Hematopoietic multipotent progenitor cell treated with erythropoietin and hydrocortisone succinate and interleukin-3 and kit ligand, for 6 days (in vitro differentiated cells): Measurements from ENCODE around the gene SEC24C.
A peak's percentile ranks its signal among the peaks of the same experiment; 100 is the strongest.
"Not testable (repeated sequence)": the region's sequence is repeated elsewhere in the genome, so short reads cannot be mapped to it uniquely, and the experiment has no call there.

Source experiments
- DNase-seq: peaks from one replicate; pipeline ENCODE4 v3.0.0-alpha.2; 2015

Gene SEC24C

DNA sequence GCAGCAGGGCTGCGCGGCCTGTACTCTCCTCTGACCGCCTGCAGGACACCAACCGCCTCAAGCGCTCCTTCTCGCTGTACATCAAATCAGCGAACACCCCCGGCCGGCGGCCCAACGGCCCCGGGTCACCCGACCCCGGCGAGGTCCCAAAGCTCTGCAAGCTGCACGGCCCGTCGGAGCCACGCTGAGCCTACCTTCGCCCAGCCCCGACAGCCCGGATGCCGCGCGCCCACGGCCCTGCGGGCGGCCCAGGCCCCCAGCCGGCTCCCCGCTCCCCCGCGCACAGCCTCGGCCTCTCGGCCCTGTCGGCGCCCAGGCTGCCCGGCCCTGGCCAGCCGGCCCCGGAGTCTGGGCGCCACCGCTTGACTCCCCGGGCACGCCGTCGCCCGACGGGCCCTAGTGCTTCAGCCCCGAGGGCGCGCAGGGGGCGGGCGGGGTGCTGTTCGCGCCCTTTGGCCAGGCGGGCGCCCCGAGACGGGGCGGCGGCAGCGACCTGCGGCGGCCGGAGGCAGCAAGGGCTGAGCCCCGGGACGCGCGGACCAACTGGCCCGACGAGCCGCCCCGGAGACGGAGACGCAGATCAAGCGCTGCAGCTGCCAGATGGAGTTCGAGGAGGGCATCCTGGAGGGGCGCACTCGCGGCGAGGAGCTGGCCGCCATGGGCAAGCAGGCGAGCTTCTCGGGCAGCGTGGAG lies 11.1 kb upstream of the SEC24C start:
- DNase-seq: no peak

DNA sequence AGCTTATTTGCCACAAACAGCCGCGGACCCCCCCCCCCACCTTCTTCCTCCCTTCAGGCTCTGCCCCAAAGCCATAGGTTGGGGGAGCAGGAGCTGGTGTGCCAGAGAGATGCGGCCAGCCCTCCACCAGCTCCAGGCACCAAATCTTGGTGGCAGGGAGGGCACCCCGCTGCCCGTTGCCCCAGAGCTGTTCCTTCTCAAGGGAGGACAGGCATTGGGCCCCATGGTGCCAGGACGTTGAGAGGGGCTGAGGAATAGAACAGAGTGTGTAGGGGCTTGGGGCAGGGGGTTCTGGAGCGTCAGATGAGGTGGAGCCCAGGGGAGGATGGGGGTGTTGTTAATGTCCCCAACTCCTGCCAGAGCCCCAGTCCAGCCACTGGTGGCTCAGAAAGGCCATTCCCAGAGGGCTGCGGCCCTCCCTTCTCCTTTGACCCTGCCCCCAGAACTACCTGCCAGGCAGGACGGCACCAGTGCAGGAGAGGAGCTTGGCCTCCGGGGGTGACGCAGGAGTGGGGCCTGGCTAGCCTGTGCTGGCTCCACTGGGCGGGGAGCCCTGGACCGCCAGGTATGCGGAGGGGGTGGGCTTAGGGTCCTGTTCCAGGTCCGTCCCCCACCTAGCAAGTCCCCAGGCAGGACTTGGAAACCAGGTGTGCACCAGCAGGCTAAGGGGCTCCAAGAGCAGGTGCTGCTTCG lies 10.0 kb upstream of the SEC24C start:
- no peak for DNase-seq

DNA sequence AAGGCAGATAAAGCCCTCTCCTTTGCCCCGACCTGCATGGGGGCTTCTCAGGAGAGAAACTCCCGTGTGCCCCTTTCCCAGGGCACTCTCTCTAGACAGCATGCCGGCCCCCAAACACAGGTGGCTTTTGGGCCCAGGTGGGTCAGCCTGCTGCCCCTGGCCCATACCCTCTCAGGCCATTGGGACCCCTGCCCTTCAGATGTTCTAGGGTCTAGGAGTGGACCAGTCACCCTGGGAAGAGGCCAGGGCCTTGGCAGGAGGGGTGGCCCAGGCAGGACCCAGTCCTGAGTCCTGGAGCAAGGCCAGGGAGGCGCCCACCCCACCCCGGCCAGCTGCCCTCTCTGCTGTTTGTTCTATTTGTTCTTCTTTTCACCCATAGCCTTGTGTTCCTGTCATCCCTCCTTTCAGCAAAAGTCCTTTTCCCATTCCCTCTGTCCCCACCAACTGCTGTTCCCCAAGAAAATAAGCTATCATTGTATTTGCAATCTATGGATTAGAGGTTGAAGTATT lies 9.3 kb upstream of the SEC24C start:
- no peak for DNase-seq

DNA sequence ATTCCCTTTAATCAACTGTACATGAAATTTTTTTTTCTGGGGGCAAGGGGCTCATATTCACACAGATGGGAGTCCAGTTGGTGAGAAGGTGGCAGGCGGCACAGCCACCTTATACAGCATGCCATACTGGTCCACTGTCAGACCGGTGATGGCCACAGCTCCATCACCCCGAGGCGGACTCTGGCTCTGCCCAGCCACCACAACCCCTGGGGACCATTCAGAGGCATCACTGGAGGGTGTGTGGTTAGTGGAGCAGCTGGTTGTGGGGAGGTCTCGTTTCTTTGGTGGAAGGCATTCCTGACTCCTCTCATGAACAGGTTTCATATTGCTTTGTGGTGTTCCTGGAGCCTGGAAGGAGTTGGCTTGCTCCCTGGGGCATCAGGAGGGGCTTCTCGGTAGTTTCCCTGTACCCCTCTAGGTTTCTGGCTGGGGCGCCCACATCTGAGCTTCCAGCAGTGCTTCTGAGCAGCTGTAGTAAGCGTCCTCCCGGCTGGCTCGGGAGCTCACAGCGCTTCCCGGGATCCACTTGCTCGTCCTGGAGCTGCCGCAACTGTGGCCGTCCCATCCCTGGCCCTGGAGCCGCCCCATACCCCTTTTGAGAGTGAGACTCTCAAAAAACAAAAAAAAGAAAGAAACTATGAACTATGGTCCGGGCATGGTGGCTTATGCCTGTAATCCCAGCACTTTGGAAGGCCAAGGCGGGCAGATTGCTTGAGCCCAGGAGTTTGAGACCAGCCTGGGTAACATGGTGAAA lies 3.5 kb upstream of the SEC24C start:
- not testable (repeated sequence) for DNase-seq

DNA sequence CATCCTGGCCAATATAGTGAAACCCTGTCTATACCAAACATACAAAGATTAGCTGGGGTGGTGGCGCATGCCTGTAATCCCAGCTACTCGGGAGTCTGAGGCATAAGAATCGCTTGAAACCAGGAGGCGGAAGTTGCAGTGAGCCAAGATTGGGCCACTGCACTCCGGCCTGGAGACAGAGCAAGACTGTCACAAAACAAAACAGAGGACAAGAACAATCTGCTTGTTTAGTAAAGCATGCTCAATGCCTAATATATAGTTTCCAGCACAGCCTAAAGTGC lies 1.8 kb upstream of the SEC24C start:
- DNase-seq: no peak

DNA sequence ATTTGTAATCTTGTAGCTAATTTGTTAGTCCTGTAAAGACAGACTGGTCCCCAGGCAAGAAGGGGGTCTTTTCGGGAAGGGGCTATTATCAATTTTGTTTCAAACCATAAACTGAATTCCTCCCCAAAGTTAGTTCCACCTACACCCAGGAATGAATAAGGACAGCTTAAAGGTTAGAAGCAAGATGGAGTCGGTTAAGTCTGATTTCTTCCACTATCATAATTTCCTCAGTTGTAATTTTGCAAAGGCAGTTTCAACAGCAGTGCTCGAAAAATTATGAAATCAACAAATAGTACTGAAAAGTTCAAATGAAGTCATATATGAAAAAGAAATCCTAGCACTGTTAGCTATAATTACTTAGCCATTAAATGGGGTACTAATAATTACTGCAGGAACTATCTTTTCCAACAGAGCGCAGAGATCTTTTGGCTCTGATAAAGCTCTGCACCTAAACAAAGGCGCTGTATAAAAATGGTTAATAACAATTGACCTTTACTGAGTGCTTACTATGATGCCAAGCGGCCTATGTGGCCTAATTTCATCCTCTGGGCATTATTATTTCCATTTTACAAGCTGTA lies 756 bp upstream of the SEC24C start:
- no peak for DNase-seq

DNA sequence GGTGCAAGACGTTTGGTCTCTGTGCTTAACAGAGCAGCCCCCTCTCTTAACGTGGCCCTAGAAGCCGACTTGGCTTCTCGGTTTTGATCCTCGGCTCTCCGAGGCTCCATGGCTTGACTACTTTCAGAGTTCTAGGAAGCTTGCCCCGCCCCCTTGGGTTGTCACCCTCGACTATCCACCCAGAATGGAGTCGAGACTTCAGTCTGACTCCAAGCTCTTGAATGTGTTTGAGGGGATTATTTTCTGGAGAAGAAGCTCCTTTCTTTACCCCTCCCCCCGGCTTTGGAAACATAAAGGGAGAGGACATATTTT lies 448 bp downstream of the SEC24C start:
- peak; percentile 86 for DNase-seq

DNA sequence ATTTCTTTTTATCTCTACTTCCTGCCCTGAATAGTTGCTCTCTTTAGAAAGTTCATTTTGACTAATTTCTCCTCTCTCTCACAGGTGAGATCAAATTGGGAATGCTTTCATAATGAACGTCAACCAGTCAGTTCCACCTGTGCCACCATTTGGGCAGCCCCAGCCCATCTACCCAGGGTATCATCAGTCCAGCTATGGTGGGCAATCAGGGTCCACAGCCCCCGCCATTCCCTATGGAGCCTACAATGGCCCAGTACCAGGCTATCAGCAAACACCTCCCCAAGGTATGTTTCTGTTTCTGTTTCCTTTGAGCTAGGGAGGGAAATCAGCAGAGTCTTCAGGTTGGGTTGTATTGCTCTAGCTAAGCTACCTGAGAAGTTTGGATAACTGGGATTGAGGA lies 2.5 kb downstream of the SEC24C start:
- DNase-seq: no peak

DNA sequence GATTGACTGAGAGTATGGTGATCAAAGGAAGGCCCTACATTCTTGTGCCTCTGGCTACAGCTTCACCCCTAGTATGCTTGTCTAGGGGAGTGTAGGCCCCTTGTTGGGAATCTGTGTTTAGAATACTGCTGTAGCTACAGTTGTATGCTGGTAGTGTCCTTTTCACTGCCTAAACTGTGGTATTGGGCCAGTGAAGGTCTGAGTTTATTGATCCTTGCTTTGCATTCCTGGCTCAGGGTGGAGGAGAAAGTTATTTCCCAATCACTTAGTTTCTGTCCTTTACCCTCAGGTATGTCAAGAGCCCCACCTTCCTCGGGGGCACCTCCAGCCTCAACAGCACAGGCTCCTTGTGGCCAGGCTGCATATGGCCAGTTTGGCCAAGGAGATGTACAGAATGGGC lies 6.6 kb downstream of the SEC24C start:
- no peak for DNase-seq

DNA sequence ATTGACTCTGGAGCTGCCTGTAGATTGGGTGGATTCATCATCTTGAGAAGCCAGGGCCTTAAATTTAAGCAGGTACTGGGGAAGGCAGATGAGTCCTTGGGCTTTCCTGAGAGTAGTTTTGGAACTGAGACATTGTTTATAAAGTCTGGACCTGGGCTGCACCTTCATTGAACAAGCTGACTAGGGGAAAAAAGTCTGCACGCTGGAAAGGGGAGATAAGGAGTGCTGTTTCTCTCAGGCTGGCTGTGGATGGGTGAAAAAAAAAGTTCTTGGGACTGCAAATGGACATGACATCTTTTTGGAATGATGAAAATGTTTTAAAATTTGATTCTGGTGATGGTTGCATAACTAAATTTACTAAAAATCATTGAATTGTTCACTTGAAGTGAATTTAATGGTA lies 12.0 kb downstream of the SEC24C start:
- peak; percentile 37 for DNase-seq

DNA sequence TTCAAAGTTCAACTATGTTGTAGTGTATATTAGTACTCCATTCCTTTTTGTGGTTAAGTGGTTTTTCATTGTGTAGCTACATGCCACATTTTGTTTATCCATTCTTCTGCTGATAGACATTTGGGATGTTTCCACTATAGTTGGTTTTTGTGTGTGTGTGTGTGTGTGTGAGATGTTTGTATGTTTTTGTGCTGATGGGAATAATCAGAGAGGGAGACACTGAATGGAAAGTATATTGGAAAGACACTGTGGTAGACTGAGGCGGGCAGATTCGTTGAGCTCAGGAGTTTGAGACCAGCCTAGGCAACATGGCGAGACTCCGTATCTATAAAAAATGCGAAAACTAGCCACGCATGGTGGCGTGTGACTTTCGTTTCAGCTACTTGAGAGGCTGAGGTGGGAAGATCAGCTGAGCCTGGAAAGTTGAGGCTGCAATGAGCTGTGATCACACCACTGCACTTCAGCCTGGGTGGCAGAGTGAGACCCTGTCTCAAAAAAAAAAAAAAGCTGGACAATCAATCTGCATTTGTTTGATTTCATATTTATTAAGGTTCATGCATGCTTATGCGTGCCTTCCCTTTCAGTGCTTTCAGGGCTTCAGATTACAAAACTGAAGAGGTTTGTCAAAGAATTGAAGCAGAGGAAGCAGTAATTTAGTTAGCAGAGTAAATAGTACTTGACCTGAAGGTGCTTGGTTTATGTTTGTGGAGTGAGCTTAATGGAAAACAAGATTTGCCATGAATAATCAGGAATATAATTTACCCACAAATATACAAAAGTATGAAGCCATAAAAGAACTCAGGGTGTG lies 14.7 kb downstream of the SEC24C start:
- no peak for DNase-seq

DNA sequence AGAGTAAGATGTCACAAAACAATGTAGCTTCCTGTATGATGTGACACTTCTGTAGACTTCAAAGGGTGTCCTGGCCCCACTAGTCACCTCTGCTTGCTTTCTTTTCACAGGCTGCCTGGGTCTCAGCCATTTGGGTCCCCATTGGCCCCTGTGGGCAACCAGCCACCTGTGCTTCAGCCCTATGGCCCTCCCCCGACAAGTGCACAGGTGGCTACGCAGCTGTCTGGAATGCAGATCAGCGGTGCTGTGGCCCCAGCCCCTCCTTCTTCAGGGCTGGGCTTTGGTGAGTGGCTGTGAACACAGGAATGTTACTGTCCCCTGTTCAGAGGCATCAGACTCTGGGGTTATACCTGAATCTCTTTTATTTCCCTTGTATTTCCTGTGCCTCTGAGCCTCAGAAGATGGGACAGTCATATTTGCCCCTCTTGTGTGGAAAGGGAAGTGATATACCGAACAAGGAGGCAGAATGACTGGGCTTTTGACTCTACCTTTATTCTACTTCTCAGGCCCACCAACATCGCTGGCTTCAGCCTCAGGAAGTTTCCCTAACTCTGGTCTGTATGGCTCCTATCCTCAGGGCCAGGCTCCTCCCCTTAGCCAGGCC lies 15.4 kb downstream of the SEC24C start:
- no peak for DNase-seq

DNA sequence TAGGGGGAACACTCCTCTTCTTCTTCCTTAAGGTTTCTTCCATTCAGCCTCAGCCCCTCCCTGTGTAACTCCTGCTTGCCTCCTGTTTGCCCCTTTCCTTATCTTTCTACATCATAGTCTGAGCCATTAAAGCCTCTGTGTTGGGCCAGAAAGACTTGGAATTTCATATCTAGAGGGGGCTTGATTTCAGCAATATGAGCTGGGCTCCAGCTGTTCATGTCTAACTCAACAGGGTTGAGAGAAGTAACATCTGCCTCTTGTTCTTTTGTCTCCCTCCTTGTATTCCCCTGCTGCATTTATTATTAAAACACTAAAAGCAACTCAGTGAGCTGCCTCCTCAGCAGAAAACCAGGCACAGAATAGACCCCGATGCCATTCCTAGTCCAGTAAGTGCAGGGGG lies 17.6 kb downstream of the SEC24C start:
- no peak for DNase-seq

DNA sequence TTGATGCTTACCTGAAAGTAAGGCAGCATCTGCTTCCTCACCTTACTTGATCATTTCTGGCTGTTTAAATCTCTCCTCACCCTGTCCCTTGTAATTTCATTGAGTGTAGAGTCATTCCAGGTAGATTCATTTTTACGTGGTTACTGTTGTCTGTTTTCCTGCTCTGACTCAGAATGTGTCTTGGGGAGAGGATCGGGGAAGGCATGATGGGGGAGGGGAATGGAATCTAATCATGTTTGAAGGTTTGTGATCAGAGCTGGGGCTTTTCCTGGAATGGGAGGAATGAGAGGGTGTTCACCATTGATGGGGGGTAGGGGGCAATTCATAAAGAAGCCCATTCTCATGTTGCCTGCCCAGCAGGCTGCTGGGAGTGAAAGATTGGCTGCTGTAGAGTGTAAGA lies 18.7 kb downstream of the SEC24C start:
- DNase-seq: no peak

DNA sequence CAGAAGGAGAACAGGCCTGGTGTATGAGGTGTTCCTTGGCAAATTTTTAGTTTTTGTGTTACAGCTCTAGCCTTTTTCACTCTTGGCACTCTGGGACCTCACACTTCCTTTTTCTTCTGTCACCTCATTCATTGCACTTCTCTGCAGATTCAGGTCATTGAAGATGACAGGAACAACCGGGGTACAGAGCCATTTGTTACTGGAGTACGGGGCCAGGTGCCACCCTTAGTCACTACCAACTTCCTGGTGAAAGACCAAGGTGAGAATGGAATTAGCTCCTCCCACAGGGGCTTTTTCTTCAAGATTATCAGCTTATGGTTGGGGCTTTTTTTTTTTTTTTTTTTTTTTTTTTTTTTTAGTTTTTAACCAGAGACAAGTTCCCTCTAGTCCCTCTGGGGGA lies 19.2 kb downstream of the SEC24C start:
- DNase-seq: no peak

DNA sequence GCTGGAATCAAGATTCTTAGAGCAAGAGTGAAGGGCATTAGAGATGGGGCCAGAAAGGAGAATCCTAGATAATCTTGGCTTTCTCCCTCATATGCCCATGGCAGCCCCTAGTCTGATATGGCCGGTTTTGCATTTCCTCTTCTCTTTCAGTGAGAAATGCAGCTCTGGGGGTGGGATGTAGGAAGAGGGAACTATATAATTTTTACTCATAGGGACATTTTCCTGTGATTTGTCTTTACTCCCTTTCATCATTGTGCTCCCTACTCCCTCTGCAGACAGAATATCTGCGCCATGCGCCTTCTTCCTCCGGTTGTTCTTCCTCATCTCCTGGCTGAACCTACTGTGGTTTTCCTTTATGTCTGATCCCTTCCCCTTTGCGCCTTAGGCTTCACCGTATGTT lies 20.9 kb downstream of the SEC24C start:
- no peak for DNase-seq

DNA sequence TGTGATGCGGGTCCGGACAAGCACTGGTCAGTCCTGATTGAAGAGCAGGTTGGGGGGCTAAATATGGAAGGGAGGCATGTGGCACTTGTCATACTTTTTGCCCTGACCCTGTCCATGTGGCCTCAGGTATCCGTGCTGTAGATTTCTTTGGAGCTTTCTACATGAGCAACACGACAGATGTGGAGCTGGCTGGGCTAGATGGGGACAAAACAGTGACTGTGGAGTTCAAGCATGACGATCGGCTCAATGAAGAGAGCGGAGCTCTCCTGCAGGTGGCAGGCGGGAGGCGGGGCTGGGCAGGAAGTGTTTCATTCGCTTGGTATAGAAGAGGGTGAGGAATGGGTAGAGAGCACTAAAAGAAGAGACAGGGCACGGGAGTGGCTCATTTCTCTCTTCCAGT lies 24.7 kb downstream of the SEC24C start:
- DNase-seq: no peak

DNA sequence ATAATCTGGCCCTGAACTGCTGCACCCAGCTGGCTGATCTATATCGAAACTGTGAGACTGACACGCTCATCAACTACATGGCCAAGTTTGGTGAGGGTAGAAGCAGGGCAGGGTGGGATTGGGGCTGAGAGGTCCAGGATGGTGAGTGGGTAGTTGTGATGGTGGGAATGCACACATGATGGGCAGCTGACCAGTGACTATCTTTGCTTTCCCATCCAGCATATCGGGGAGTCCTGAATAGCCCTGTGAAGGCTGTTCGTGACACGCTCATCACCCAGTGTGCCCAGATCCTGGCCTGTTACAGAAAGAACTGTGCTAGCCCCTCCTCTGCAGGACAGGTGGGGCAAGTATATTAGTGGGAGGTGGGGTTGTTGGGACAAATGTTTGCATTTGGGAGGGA lies 25.2 kb downstream of the SEC24C start:
- DNase-seq: no peak

DNA sequence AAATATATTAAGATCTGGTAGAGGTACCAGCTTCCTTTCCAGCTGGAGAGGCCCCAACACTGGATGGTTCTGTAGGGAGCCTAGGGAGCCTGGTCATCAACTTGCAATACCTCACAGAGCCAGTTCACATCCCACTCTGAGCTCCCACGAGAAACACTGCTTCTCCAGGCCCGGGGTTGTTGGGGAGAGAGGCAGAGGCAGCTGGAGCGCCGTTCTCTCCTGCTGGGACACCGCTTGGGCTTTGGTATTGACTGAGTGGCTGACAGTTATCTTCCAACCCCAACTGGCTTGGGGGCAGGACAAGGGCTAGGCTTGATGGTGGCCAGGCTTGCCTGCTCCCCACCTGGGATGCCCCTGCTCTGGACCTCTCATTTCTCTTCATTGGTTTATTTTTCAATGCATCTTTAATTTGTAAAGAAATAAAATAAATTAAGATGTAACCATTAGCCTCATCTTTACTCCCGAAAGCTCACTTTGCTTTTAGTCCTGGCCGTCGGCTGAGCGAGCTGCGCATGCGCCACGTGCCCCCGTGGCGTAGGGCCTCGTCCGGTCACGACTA lies 27.6 kb downstream of the SEC24C start:
- DNase-seq: peak; percentile 84

DNA sequence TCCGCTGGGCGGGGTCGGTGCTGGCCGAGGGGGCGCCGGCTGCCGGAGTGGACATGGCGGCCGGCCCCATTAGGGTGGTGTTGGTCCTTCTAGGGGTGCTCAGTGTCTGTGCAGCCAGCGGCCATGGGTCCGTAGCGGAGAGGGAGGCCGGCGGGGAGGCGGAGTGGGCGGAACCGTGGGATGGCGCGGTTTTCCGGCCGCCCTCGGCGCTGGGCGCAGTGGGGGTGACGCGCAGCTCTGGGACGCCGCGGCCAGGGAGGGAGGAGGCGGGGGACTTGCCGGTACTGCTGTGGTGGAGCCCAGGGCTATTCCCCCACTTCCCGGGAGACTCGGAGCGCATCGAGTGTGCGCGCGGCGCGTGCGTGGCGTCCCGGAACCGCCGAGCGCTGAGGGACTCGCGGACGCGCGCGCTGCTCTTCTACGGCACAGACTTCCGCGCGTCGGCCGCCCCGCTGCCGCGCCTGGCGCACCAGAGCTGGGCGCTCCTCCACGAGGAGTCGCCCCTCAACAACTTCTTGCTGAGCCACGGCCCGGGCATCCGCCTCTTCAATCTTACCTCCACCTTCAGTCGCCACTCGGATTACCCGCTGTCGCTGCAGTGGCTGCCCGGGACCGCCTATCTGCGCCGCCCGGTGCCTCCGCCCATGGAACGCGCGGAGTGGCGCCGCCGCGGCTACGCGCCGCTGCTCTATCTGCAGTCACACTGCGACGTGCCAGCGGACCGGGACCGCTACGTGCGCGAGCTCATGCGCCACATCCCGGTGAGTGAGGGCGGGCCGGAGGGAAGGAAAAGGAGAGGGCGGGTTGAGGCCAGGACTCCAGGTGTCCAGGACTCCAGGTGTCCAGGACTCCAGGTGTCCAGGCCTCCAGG lies 28.3 kb downstream of the SEC24C start:
- DNase-seq: peak; percentile 84

DNA sequence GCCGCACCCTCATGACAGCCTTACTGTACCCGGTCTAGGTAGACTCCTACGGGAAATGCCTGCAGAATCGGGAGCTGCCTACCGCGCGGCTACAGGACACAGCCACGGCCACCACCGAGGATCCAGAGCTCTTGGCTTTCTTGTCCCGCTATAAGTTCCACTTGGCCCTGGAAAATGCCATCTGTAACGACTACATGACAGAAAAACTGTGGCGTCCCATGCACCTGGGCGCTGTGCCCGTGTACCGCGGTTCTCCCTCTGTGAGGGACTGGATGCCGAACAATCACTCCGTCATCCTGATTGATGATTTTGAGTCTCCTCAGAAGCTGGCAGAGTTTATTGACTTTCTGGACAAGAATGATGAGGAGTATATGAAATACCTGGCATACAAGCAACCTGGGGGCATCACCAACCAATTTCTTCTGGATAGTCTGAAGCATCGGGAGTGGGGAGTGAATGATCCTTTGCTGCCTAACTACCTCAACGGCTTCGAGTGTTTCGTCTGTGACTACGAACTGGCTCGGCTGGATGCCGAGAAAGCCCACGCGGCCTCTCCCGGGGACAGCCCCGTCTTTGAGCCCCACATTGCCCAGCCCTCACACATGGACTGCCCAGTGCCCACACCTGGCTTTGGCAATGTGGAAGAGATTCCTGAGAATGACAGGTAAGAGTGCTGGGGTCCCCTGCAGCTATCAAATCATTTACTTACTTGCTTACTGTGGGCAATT lies 29.1 kb downstream of the SEC24C start:
- DNase-seq: no peak
